GM19455 (cell line): ENCODE measurements around the gene LMAN1L.

Source experiments
- ATAC-seq: cut with Tn5 transposase; IDR thresholded peaks from one replicate; pipeline ENCODE4 v1.9.1; 2021; ENCODE audit not compliant: unreplicated experiment

The LMAN1L gene

GRCh38 chr15:74812533-74812932, at the start of gene LMAN1L:
LMAN1L (plus strand) TSS chr15:74812835; CDS start chr15:74812855, 20 bp downstream.
- ATAC-seq: no peak

DNA sequence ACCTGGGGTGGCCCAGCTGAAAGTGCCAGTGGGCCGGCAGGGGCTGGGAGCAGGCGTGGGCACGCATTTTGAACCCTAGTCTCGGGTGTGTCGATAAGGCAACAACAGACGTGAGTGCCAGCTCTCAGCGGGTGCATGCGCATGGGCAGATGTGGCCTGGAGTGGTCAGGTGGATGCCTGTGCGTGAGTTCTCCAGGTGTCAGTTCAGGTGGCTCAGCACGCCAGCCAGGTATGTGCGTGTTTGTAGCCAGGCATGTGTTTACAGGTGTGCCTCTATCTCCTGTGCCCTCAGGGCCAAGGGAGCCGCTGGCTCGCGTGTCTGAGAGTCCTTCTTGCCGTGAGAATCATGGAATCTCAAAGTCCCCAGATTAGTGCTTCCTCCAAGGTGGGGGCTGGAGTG, 49.2 kb upstream of the LMAN1L start:
- ATAC-seq: no peak

GRCh38 chr15:74767167-74768098, 45.2 kb upstream of the LMAN1L start:
- no peak for ATAC-seq

DNA sequence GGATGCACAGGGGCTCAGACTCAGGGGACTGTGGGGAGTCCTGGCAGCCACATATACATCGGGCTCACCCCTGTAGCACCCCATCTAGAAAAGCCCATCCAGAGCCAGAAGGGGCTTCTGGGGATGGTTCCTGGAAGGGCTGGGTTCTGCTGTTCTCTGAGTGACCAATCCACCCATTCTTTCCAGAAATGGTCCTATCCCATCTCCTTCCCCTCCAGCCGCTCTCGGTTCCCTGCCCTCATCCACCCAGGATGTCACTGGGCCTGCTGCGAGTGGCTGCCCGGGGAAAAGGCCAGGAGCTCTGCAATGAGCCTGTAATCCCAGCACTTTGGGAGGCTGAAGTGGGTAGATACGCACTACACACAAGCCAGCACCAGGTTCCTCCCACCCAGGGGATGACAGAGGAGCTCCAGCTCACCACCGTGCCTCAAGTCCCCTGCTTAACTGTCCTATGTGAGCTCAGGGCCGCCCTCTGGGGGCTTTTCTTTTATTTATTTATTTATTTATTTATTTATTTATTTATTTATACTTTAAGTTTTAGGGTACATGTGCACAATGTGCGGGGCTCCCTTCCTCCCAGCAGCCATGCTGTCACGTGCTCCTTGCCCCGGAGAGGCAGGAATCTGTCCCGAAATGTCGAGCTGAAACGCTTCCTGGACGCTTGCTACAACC, 44.4 kb upstream of the LMAN1L start:
- ATAC-seq: no peak

GRCh38 chr15:74768771-74769342, 43.8 kb upstream of the LMAN1L start:
- ATAC-seq: no peak

DNA sequence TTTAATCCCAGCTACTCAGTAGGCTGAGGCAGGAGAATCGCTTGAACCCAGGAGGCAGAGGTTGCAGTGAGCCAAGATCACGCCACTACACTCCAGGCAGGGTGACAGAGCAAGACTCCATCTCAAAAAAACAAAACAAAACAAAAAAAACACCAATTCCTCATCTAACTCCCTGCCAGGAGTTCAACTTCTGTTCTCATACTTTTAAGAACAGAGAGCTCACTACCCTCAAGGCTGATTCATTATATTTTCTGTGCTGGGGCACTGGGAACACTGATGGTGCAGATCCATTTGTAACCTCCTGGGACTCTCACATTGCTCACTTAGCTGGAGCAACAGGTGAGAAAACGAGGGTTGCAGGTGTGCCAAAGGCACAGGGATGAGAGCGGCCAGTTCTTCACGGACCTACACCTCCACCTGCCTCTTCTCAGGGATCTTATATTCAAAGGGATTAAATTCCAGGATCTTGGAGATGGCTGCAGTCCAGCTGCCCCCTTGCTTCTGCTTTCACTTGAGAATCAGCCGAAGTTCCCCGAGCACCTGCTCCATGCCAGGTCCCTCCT, 43.1 kb upstream of the LMAN1L start:
- no peak for ATAC-seq

- ATAC-seq: no peak
Measured at GRCh38 chr15:74770211-74770903, 42.3 kb upstream of the LMAN1L start.

DNA sequence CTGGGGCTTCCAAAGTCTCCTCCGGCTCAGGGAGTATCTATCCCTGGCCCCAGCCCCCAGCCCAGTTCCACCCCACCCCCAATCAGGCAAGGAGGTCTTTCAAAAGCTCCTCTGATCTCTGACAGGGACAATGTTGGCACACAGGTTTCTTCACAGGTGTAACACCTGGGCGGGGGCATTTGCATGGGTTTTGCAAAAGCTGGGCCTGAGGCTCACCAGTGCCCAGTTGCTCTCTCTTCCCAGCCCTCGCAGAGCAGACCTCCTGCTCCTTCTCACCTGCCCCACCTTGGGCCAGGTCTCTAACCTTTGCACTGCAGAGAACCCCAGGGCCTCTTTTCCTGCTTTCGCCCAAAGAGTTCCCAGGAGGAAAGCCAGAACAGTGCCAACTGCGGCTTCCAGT, 39.3 kb upstream of the LMAN1L start:
- ATAC-seq: no peak

GRCh38 chr15:74773731-74774252, 38.8 kb upstream of the LMAN1L start:
- no peak for ATAC-seq

- no peak for ATAC-seq
Measured at GRCh38 chr15:74775132-74775562, 37.5 kb upstream of the LMAN1L start.

- no peak for ATAC-seq
Measured at GRCh38 chr15:74775894-74776293, 36.7 kb upstream of the LMAN1L start.

DNA sequence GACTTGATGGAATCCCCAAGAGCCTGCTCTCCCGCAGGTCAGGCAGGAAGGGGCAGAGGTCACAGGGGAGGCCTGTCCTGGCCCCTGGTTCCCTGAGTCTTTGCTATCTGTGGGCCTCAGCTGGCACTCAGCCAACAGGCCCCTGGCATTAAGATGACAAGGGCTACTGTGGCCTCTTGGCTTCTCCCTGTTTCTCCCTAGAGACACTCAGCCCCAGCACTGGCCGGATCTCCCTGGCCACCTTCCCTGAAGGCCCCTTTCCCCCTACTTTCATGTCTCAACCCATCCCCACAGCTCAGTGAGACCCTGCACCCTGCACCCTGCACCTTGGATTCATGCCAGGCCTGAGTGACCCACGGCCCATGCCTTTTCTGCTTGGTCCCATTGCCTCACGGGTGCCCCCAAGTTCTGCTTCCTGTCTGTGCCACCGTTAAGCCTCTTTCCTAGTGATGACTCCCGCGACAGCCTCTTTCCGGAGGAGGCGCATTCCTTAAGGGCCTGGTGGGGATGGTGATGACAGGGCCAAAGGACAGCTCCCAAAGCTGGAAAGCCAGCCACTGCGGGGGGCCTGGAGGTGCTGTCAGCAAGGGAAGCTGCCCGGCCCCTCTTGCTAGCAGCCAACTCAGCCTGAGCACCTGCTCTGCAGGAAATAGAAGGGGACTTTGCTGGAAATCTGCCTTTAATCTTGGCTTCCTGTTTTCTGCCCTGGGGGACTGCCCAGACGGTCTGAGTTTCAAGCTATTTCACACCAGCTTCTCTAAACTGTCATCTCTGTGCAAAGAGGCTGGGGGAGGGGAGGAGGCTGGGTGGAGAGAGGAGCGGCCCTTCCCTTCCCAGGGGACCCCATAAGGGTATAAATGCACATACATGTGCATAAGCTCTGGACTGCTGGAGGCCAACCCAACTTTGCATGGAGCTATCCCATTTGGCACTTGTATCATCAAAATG, 35.5 kb upstream of the LMAN1L start:
- no peak for ATAC-seq

DNA sequence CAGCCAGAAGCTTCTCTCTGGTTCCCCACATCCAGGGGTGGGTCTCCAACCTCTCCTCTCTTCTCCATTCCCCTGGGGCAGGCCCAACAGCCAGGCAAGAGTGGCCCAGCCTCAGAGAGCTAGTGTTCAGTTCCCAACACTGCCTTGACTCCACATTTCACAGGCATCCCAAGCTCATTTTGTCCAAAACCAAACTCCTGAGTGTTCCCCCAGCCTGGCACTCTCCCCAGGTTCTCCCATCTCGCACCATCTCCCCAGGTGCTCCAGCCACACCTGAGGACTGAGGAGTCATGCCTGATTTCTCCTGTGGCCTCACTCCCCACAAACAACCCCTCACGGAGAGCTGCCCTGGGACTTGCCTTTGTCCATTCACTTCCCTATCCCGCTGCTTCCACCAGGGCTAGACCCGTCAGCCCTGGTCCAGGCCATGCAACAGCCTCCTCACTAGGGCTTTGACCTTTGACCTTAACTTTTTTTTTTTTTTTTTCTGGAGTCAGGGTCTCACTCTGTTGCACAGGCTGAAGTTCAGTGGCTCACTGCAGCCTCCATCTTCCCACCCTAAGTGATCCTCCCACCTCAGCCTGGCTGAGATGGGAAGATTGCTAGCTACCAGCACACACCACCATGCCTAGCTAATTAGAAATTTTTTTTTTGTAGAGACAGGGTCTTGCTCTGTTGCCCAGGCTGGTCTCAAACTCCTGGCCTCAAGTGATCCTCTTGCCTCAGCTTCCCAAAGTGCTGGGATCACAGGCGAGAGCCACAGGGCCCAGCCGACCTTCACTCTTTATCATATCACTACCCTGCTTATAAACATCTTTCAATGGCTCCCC, 34.7 kb upstream of the LMAN1L start:
- ATAC-seq: no peak

GRCh38 chr15:74778599-74778970, 34.0 kb upstream of the LMAN1L start:
- ATAC-seq: no peak

DNA sequence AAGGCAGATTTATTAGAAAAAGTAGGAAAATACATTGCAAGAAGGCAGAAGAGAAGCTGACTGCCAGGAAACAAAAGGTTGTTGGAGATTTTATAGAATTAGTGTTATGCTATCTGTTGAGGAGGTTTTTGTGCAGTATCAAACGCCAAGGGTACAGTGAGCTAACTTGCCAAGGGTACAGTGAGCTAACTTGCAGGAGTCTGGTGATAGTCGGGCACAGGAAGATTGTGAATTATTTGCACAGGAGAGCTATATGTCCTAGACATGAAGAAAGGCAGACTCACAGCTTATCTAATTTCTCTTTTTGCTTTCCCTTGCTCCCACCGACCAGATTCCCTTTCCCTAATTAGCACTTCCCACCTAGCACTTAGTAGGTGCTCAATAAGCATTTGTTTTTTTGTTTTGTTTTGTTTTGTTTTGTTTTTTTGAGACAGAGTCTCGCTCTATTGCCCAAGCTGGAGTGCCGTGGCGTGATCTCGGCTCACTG, 33.4 kb upstream of the LMAN1L start:
- ATAC-seq: no peak

DNA sequence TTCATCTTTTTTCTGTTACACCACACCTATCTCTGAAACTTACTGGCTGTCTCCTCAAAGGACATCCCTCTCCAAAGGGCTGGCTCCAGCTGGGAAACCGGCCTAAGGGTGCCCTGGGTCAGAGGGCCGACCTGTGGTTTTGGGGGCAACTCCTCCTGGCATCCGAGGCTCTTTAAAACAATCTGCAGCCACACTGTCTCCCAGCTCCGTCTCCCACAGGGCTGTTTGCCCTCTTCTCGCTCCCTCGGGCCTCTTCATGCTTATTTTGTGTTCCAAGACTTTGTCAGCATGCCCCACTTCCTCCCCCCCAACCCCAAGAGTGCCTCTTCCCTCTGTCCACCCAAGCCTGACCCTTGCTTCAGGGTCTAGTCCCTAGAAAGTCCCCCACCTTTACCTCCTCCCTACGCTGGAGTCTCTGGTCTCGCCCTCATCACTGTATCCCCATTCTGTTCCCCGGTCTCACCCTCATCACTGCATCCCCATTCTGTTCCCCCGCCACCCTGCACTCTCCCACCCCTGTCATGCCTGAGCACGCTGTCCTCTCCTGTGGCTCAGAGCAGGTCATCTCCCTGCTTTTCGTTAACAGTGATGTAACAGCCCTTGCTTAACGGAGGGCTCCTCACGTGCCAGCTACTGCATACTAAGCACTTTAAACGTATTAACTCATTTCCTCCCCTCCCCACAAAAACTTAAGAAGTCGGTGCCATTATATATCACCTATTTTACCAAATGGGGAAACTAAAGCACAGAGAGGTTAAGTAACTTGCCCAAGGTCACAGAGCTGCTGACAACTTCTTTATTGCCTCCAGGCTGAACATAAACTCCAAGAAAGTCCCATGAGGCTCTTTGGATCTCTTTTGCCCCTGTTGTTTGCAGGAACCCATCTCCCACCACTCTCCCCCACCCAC, 31.9 kb upstream of the LMAN1L start:
- no peak for ATAC-seq

GRCh38 chr15:74781431-74782258, 31.0 kb upstream of the LMAN1L start, which contains the start of gene CSK:
CSK (plus strand) TSS chr15:74782080; CDS start chr15:74798298, 16,218 bp downstream.
- peak; percentile 26 for ATAC-seq
